H1 (cell line): ENCODE data around the gene UBD. TPM values are rescaled to one million over a fixed set of nuclear protein-coding genes. Genes with fewer than 3 reads are reported as not detected.

Source experiments
- CTCF ChIA-PET: fragments of 300-600 bp; sonication (Branson Sonifier 250); formaldehyde crosslinking; loops from one replicate; lab custom pipeline; 2021; ENCODE audit not compliant: partially characterized antibody; lab: Charles Lee
- POLR2A ChIA-PET: fragments of 300-600 bp; sonication (Branson Sonifier 250); formaldehyde crosslinking; loops from one replicate; lab custom pipeline; 2021; ENCODE audit warnings: inconsistent platforms; ENCODE audit not compliant: partially characterized antibody; lab: Charles Lee
- DNase-seq, 2 experiments: peaks; one replicate each; pipeline versions ENCODE4 v3.0.0 to v3.0.0-alpha.2; 2010 to 2022; ENCODE audit warnings: low spot score in 2 of 2, low read depth in 1 of 2, mixed read lengths in 1 of 2
- FAIRE-seq: peaks from 2 replicates; lab custom pipeline; 2011; peaks lifted over from hg19 to GRCh38; lab: Jason Lieb, UNC
- H2AFZ ChIP-seq: 2 replicates; pipeline ENCODE4 v1.8.1; 2012; ENCODE audit warnings: low read length, inconsistent platforms
- H2AK5ac ChIP-seq: 2 replicates; pipeline ENCODE4 v1.6.1; 2013; ENCODE audit warnings: low read depth, low read length
- H2BK120ac ChIP-seq: replicated peaks from 2 replicates; pipeline ENCODE3; 2013; ENCODE audit warnings: low read depth, low read length, inconsistent platforms
- H2BK12ac ChIP-seq: 2 replicates; pipeline ENCODE4 v1.6.1; 2013; ENCODE audit warnings: low read depth, low read length
- H2BK15ac ChIP-seq: 2 replicates; pipeline ENCODE4 v1.6.1; 2013; ENCODE audit warnings: low read length
- H2BK20ac ChIP-seq: 2 replicates; pipeline ENCODE4 v1.6.1; 2013; ENCODE audit warnings: low read length
- H2BK5ac ChIP-seq: 2 replicates; pipeline ENCODE4 v1.6.1; 2013; ENCODE audit warnings: low read depth, low read length
- H3K14ac ChIP-seq: 2 replicates; pipeline ENCODE4 v1.6.1; 2013; ENCODE audit warnings: inconsistent platforms; ENCODE audit not compliant: insufficient read length
- H3K18ac ChIP-seq: 2 replicates; pipeline ENCODE4 v1.6.1; 2013; ENCODE audit warnings: low read length; ENCODE audit errors: extremely low read depth
- H3K23ac ChIP-seq: 2 replicates; pipeline ENCODE4 v1.6.1; 2013; ENCODE audit warnings: inconsistent platforms; ENCODE audit not compliant: insufficient read length
- H3K23me2 ChIP-seq: 2 replicates; pipeline ENCODE4 v1.6.1; 2013; ENCODE audit warnings: low read depth, low read length
- H3K27ac ChIP-seq: 2 replicates; pipeline ENCODE4 v1.6.1; 2011; ENCODE audit warnings: low read depth, low read length, inconsistent platforms
- H3K27me3 ChIP-seq, 4 experiments: replicated peaks in 1 of 4; 1 replicate in 1 of 4; 2 replicates in 3 of 4; pipeline versions ENCODE4 v1.6.1 to v1.8.1; 2011 to 2013; ENCODE audit warnings: low read length in 3 of 4, mild to moderate bottlenecking in 3 of 4, inconsistent platforms in 2 of 4, mixed read lengths in 2 of 4, moderate library complexity in 1 of 4; ENCODE audit not compliant: control insufficient read depth in 3 of 4, insufficient read depth in 3 of 4; ENCODE audit errors: extremely low read depth in 1 of 4
- H3K36me3 ChIP-seq, 4 experiments: 2 replicates each; pipeline versions ENCODE4 v1.6.1 to v1.8.1; 2011 to 2013; ENCODE audit warnings: mild to moderate bottlenecking in 4 of 4, low read length in 3 of 4, moderate library complexity in 2 of 4, control low read depth in 1 of 4, inconsistent platforms in 1 of 4; ENCODE audit not compliant: insufficient read depth in 4 of 4, control insufficient read depth in 2 of 4
- H3K4ac ChIP-seq: replicated peaks from 2 replicates; pipeline ENCODE3; 2013; ENCODE audit warnings: low read length, low read depth, mixed read lengths, inconsistent platforms; ENCODE audit not compliant: insufficient read length
- H3K4me1 ChIP-seq, 4 experiments: replicated peaks in 1 of 4; 1 replicate in 1 of 4; 2 replicates in 3 of 4; pipeline versions ENCODE4 v1.6.1 to v1.8.1; 2011 to 2013; ENCODE audit warnings: low read length in 3 of 4, inconsistent platforms in 2 of 4, mixed read lengths in 1 of 4; ENCODE audit not compliant: insufficient read depth in 4 of 4, control insufficient read depth in 3 of 4
- H3K4me2 ChIP-seq, 2 experiments: 2 replicates each; pipeline versions ENCODE4 v1.6.1 to v1.8.1; 2011 to 2013; ENCODE audit warnings: low read depth in 2 of 2, low read length in 2 of 2, control low read depth in 1 of 2, inconsistent platforms in 1 of 2, mild to moderate bottlenecking in 1 of 2; ENCODE audit not compliant: insufficient read depth in 1 of 2
- H3K4me3 ChIP-seq, 4 experiments: fragments of 200-600, 300-600 bp in 1 of 4; sonication (generic), shearing (Covaris generic), sonication (Bioruptor Twin) in 1 of 4; 2 replicates each; pipeline versions ENCODE4 v1.5.1 to v1.8.1; 2011 to 2016; ENCODE audit warnings: low read length in 4 of 4, low read depth in 3 of 4, control low read depth in 2 of 4, inconsistent platforms in 2 of 4, mild to moderate bottlenecking in 2 of 4, mixed read lengths in 1 of 4, moderate library complexity in 1 of 4; ENCODE audit not compliant: insufficient read depth in 2 of 4; ENCODE audit errors: extremely low read depth in 1 of 4
- H3K56ac ChIP-seq: replicated peaks from 2 replicates; pipeline ENCODE3; 2013; ENCODE audit warnings: low read depth, mild to moderate bottlenecking, mixed read lengths, low read length, inconsistent platforms; ENCODE audit not compliant: insufficient read length
- H3K79me1 ChIP-seq: 2 replicates; pipeline ENCODE4 v1.6.1; 2013; ENCODE audit warnings: low read depth, low read length, control low read depth
- H3K79me2 ChIP-seq, 2 experiments: 2 replicates each; pipeline versions ENCODE4 v1.6.1 to v1.8.1; 2012 to 2013; ENCODE audit warnings: low read length in 2 of 2, mild to moderate bottlenecking in 2 of 2, inconsistent platforms in 1 of 2; ENCODE audit not compliant: insufficient read depth in 2 of 2, control insufficient read depth in 1 of 2
- H3K9ac ChIP-seq, 4 experiments: replicated peaks in 1 of 4; 1 replicate in 1 of 4; 2 replicates in 3 of 4; pipeline versions ENCODE4 v1.6.1 to v1.8.1; 2011 to 2013; ENCODE audit warnings: low read depth in 3 of 4, low read length in 3 of 4, control low read depth in 2 of 4, mild to moderate bottlenecking in 2 of 4, moderate library complexity in 2 of 4, inconsistent platforms in 1 of 4; ENCODE audit errors: extremely low read depth in 1 of 4
- H3K9me3 ChIP-seq, 2 experiments: 2 replicates each; pipeline versions ENCODE4 v1.6.1 to v1.8.1; 2012 to 2013; ENCODE audit warnings: mild to moderate bottlenecking in 2 of 2, moderate library complexity in 2 of 2, control low read depth in 1 of 2, inconsistent platforms in 1 of 2, low read depth in 1 of 2, low read length in 1 of 2, mixed read lengths in 1 of 2; ENCODE audit not compliant: insufficient read depth in 2 of 2
- H4K20me1 ChIP-seq, 2 experiments: replicated peaks in 1 of 2; 2 replicates each; pipeline versions ENCODE3 to v1.8.1; 2011 to 2013; ENCODE audit warnings: inconsistent platforms in 2 of 2, low read length in 2 of 2, mild to moderate bottlenecking in 1 of 2; ENCODE audit not compliant: insufficient read depth in 2 of 2, control insufficient read depth in 1 of 2
- H4K5ac ChIP-seq: 2 replicates; pipeline ENCODE4 v1.6.1; 2013; ENCODE audit warnings: low read length, low read depth, mixed read lengths, inconsistent platforms; ENCODE audit not compliant: insufficient read length
- H4K8ac ChIP-seq: 2 replicates; pipeline ENCODE4 v1.8.0; 2013; ENCODE audit warnings: mild to moderate bottlenecking, moderate library complexity, low read length, inconsistent platforms; ENCODE audit not compliant: insufficient read depth; ENCODE audit errors: extremely low read depth
- H4K91ac ChIP-seq: replicated peaks from 2 replicates; pipeline ENCODE3; 2013; ENCODE audit warnings: low read length, mixed read lengths, inconsistent platforms; ENCODE audit not compliant: insufficient read length
- CHD2 ChIP-seq: IDR thresholded peaks from 2 replicates; pipeline ENCODE4 v1.6.1; 2012; ENCODE audit warnings: low read length, improper control_type of control experiment
- NANOG ChIP-seq: IDR thresholded peaks from 2 replicates; pipeline ENCODE4 v1.6.1; 2011; ENCODE audit warnings: low read length, low read depth, mild to moderate bottlenecking, inconsistent platforms; ENCODE audit not compliant: insufficient read depth, poor library complexity, severe bottlenecking
- TAF1 ChIP-seq: IDR thresholded peaks from 2 replicates; pipeline ENCODE4 v1.6.1; 2011; ENCODE audit warnings: mild to moderate bottlenecking, low read depth, low read length
- WGBS, 2 experiments: shearing (Covaris generic) in 1 of 2; methylation state at CpG; one replicate each; pipeline versions ENCODE4 v1.1.6 to v1.1.7; 2013 to 2015; ENCODE audit warnings: low lambda C conversion rate in 2 of 2, mixed read lengths in 2 of 2, inconsistent platforms in 1 of 2, low coverage in 1 of 2, missing lambda C conversion rate in 1 of 2; ENCODE audit not compliant: insufficient replicate concordance in 2 of 2, insufficient coverage in 1 of 2, insufficient read length in 1 of 2; ENCODE audit errors: extremely low coverage in 1 of 2, missing lambda C conversion rate in 1 of 2; 5-methylcytosine and 5-hydroxymethylcytosine counted together
- long read RNA-seq, 2 experiments: library from RNA in 1 of 2; library from capped mRNA in 1 of 2; stranded (forward); transcript quantifications; one replicate each; pipeline ENCODE4 v2.0.0, GENCODE V29; 2021; ENCODE audit warnings: inconsistent platforms in 1 of 2
- polyA minus RNA-seq, 3 experiments: library from RNA; depleted of rRNA, polyadenylated mRNA; stranded (reverse); fragments of >200 nt; gene quantifications; 1 replicate in 2 of 3; 2 replicates in 1 of 3; pipeline ENCODE4 v1.2.3, GENCODE V29; 2011
- polyA plus RNA-seq, 7 experiments: library from polyadenylated mRNA; depleted of rRNA in 3 of 7; stranded (reverse) in 5 of 7; unstranded in 2 of 7; fragments of >200 nt in 5 of 7; fragments of 200-250 nt in 2 of 7; gene quantifications; 1 replicate in 5 of 7; 2 replicates in 1 of 7; 4 replicates in 1 of 7; pipeline versions ENCODE4 v1.2.1 to v1.2.3, GENCODE V29; 2011 to 2013; ENCODE audit warnings: missing spikeins in 2 of 7, mixed read lengths in 2 of 7
- total RNA-seq: library from RNA; stranded (reverse); fragmentation: NEBNext Ultra II Directional; extraction: Animal tissue kit (Norgen Biotek cat#: 25700); gene quantifications from 2 replicates; pipeline ENCODE4 v1.2.1, GENCODE V29; 2021

UBD gene
- not detected in 2 replicates for total RNA-seq
- 0.23 TPM in 1 of 2 replicates, not detected in the other for polyA plus RNA-seq (2011; rRNA removed)
- 0.14 TPM for polyA plus RNA-seq (2011; cell fraction: cytosol; rRNA removed)
- not detected for polyA plus RNA-seq (2011; cell fraction: nucleus; rRNA removed)
- polyA plus RNA-seq (2012, experiment 1 of 2) = 0.29 to 0.54 TPM (median 0.32 TPM) in 3 of 4 replicates, not detected in the other
- not detected for polyA plus RNA-seq (2012, experiment 2 of 2)
- polyA plus RNA-seq (2013, experiment 1 of 2) = not detected
- not detected for polyA plus RNA-seq (2013, experiment 2 of 2)
- 0.16 TPM in 1 of 2 replicates, not detected in the other for polyA minus RNA-seq (2011; rRNA and poly(A)+ RNA removed)
- not detected for polyA minus RNA-seq (2011; cell fraction: cytosol; rRNA and poly(A)+ RNA removed)
- polyA minus RNA-seq (2011; cell fraction: nucleus; rRNA and poly(A)+ RNA removed) = not detected
- long read RNA-seq, experiment 1 = 0 reads
- long read RNA-seq, experiment 2 = 0 reads

- H2BK5ac ChIP-seq = no peak within 1 kb of the TSS; the same call in 1 of the 2 replicates
- no peak within 1 kb of the TSS for H3K56ac ChIP-seq
- no peak within 1 kb of the TSS for H4K91ac ChIP-seq
- no peak within 1 kb of the TSS for H3K27ac ChIP-seq
- no peaks in the 10 kb centered on the region for H3K23me2 ChIP-seq
- peak within 1 kb of the TSS; percentile 16; the same call in 1 of the 2 replicates for H2AFZ ChIP-seq
- H3K79me1 ChIP-seq = no peaks in the 10 kb centered on the region
- no peak within 1 kb of the TSS for H3K4ac ChIP-seq
- CTCF ChIA-PET = interaction anchor here (1.0 to 1.9 kb wide), 3 partner anchors 19 to 58 kb away, joined by 3 to 6 read pairs (median 4); no protein-coding TSS in a partner anchor
- no peak within 1 kb of the TSS for H2AK5ac ChIP-seq
- no peak within 1 kb of the TSS for H4K5ac ChIP-seq
- H4K20me1 ChIP-seq = no peaks in the 10 kb centered on the region
- H3K14ac ChIP-seq = no peak within 1 kb of the TSS
- H3K9ac ChIP-seq = no peak within 1 kb of the TSS
- H4K8ac ChIP-seq = no peak within 1 kb of the TSS
- no peak within 1 kb of the TSS for H3K23ac ChIP-seq
- H3K18ac ChIP-seq = peak within 1 kb of the TSS; percentile 32; the same call in 1 of the 2 replicates
- H3K9me3 ChIP-seq = no peaks in the 10 kb centered on the region; a peak in 1 of 4 replicates
- DNase-seq (peak in 1 of 2 experiments; percentile 31), FAIRE-seq (peak; percentile 13)
- H3K27me3 ChIP-seq = peaks cover 14 to 24% (median 21%) of the 10 kb centered on the region in 4 experiments
- no peak within 1 kb of the TSS for H2BK12ac ChIP-seq
- no peak within 1 kb of the TSS for H3K4me2 ChIP-seq
- no peak within 1 kb of the TSS; the same call in 1 of the 2 replicates for H2BK20ac ChIP-seq
- H2BK15ac ChIP-seq = peak within 1 kb of the TSS; percentile 25; the same call in 1 of the 2 replicates
- H3K36me3 ChIP-seq = no peaks in the 10 kb centered on the region
- POLR2A ChIA-PET = interaction anchor here (1.2 to 1.3 kb wide), 2 partner anchors 10 to 39 kb away, joined by 3 read pairs; a partner anchor contains a TSS
- no peak within 1 kb of the TSS for H2BK120ac ChIP-seq
- H3K79me2 ChIP-seq = no peaks in the 10 kb centered on the region
- 88% methylated on average over 6 of the region's 6 CpGs; no CpG with 5 or more reads in 1 of the 2 experiments for WGBS, 2 experiments
- peaks cover 0 to 11% (median 9%) of the 10 kb centered on the region in 4 experiments; a peak in 5 of 7 replicates for H3K4me1 ChIP-seq
- H3K4me3 ChIP-seq = no peak within 1 kb of the TSS
- TF ChIP-seq NANOG = no peak
- no peak for TF ChIP-seq TAF1
- TF ChIP-seq CHD2 = no peak
Observed at GRCh38 chr6:29559524-29560287, at the start of gene UBD. UBD (minus strand) TSS chr6:29559732; CDS start chr6:29559701, 31 bp downstream.
